ENCODE measurements around the gene TMEM182.

DNA sequence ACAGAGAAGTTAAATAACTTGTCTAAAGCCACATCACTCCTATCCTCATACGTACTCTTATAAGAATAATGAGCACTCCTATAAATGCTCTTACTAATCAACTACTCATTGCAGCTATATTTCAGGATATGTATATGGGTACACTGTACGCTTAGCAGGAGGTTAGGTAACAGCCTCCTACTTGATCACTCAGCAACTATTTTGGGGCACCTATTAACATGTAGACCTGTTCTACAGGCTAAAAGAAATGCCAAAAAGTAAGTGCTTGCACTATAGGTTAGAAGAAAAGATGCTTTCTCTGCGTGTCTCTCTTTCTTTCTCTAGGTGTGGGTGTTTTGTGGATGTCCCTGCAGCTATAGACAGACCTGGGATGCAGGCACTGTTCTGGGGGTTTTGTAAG, 83.1 kb downstream of the TMEM182 start:
- TF ChIP-seq, protein P1, sequence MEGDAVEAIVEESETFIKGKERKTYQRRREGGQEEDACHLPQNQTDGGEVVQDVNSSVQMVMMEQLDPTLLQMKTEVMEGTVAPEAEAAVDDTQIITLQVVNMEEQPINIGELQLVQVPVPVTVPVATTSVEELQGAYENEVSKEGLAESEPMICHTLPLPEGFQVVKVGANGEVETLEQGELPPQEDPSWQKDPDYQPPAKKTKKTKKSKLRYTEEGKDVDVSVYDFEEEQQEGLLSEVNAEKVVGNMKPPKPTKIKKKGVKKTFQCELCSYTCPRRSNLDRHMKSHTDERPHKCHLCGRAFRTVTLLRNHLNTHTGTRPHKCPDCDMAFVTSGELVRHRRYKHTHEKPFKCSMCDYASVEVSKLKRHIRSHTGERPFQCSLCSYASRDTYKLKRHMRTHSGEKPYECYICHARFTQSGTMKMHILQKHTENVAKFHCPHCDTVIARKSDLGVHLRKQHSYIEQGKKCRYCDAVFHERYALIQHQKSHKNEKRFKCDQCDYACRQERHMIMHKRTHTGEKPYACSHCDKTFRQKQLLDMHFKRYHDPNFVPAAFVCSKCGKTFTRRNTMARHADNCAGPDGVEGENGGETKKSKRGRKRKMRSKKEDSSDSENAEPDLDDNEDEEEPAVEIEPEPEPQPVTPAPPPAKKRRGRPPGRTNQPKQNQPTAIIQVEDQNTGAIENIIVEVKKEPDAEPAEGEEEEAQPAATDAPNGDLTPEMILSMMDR (IDR thresholded peaks at IDR 0.05; ENCODE audit: insufficient read depth, low read depth, low read length), result no peak
- no peak for TF ChIP-seq EZH2 (IDR thresholded peaks at IDR 0.05; ENCODE audit: insufficient read depth, low read length)

Measured in astrocyte (in vitro differentiated cells and primary cell).